WI38 (cell line): ENCODE measurements around the gene CLASP1.
A peak's percentile ranks its signal among the peaks of the same experiment; 100 is the strongest.

ENCODE experiments used
- H3K4me3 ChIP-seq: 2 replicates; pipeline ENCODE4 v1.5.1; 2011; ENCODE audit warnings: low read depth, mild to moderate bottlenecking, control low read depth, low read length
- TF ChIP-seq, protein P1 (sequence below): IDR thresholded peaks from 2 replicates; pipeline ENCODE4 v1.5.1; 2012; ENCODE audit warnings: low read depth, mild to moderate bottlenecking, control low read depth, low read length

Gene CLASP1

DNA sequence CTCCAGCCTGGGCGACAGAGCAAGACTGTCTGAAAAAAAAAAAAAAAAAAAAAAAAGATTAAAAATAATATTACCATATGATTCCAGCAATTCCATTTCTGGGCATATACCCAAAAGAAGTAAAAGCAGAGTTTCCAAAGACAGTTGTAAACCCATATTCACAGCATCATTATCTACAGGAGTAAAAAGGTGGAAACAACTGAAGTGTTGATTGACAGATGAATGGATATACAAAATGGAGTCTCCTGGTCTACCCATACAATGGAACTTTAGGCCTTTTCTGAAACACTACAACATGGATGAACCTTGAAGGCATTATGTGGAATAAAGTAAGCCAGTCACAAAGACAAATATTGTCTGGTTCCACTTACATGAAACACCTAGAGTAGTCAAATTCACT lies 112.9 kb downstream of the CLASP1 start:
- TF ChIP-seq, protein P1, sequence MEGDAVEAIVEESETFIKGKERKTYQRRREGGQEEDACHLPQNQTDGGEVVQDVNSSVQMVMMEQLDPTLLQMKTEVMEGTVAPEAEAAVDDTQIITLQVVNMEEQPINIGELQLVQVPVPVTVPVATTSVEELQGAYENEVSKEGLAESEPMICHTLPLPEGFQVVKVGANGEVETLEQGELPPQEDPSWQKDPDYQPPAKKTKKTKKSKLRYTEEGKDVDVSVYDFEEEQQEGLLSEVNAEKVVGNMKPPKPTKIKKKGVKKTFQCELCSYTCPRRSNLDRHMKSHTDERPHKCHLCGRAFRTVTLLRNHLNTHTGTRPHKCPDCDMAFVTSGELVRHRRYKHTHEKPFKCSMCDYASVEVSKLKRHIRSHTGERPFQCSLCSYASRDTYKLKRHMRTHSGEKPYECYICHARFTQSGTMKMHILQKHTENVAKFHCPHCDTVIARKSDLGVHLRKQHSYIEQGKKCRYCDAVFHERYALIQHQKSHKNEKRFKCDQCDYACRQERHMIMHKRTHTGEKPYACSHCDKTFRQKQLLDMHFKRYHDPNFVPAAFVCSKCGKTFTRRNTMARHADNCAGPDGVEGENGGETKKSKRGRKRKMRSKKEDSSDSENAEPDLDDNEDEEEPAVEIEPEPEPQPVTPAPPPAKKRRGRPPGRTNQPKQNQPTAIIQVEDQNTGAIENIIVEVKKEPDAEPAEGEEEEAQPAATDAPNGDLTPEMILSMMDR: no peak
- no peak overlapping the region for H3K4me3 ChIP-seq

- no peak overlapping the region for H3K4me3 ChIP-seq
Measured at GRCh38 chr2:121534007-121534406, 115.3 kb downstream of the CLASP1 start.

DNA sequence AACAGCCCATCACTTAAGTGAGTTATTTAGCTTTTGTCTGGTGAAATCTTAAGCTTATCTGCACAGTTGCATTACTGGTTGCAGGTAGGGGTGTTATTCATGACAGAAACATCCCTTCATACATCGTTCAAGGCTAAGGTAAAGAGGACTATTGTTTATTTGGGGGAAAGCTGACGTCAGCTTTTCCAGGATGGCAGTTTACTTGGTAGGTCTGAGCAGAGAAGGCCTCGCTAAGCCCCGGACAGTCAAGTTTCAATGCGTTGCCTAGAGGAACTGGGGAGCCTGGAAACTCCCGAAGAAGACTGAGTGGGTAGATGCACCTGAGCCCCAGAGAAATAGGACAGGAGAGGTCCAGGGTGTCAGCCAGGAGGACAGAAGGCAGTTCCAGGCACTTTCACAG lies 116.4 kb downstream of the CLASP1 start:
- no peak overlapping the region for H3K4me3 ChIP-seq
- TF ChIP-seq, protein P1: no peak

More at GRCh38 chr2:121534007-121534406, 115.3 kb downstream of the CLASP1 start:
- TF ChIP-seq, protein P1: no peak

DNA sequence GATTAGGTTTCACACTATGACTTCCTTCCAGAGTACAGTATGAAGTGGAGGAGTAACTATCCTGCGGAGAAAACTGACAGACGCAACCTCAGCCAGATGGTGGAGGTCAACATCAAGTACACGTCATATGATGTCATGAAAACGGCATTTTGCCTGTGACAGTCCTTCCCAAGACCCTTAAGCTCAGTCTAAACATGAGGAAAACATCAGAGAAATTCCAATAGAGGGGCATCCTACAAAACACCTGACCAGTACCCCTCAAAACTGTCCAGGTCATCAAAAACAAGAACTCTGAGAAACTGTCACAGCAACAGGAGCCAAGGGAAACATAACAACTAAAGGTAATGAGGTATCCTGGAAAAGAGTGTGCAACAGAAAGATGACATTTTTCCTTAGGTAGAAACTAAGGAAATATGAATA lies 116.9 kb downstream of the CLASP1 start:
- TF ChIP-seq, protein P1: no peak
- no peak overlapping the region for H3K4me3 ChIP-seq

- H3K4me3 ChIP-seq: peak overlapping the region; percentile 81
- TF ChIP-seq, protein P1: no peak
Measured at GRCh38 chr2:121530212-121530705, 119.0 kb downstream of the CLASP1 start.

- peak overlapping the region; percentile 81 for H3K4me3 ChIP-seq
- TF ChIP-seq, protein P1: no peak
Measured at GRCh38 chr2:121529439-121530211, 119.6 kb downstream of the CLASP1 start.

DNA sequence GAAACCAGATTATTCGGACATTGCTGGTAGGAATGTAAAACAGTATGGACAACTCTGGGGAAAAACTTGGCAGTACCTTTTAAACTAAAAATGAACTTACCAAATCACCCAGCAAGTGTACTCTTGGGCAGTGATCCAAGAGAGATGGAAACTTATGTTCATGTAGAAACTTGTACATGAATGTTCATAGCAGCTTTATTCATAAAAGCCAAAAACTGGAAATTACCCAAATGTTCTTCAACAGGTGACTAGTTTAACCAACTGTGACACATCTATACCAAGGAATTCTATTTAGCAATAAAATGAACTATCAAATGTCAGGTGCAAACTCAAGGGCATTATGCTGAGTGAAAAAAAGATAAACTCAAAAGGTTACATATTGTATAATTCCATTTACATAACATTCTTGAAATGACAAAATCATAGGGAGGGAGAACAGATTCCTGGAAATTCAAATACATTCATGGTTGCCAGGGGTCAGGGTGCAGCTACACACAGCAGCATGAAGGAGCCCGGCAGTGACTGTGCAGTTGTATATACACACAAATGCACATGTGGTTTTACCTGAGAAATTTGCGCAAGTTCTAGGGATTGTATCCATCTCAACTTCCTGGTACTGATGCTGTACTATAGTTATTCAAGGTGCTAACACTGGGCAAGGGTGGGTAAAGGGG lies 122.1 kb downstream of the CLASP1 start:
- TF ChIP-seq, protein P1: no peak

More for the DNA sequence above, 122.1 kb downstream of the CLASP1 start:
- no peak overlapping the region for H3K4me3 ChIP-seq
